Measurements from ENCODE around the gene ATAD3C. TPM values are rescaled to one million over a fixed set of nuclear protein-coding genes. Genes with fewer than 3 reads are reported as not detected.
"Not testable (repeated sequence)": the region's sequence is repeated elsewhere in the genome, so short reads cannot be mapped to it uniquely, and the experiment has no call there.

Gene ATAD3C
- polyA plus RNA-seq, 3 donors, result not detected

DNA sequence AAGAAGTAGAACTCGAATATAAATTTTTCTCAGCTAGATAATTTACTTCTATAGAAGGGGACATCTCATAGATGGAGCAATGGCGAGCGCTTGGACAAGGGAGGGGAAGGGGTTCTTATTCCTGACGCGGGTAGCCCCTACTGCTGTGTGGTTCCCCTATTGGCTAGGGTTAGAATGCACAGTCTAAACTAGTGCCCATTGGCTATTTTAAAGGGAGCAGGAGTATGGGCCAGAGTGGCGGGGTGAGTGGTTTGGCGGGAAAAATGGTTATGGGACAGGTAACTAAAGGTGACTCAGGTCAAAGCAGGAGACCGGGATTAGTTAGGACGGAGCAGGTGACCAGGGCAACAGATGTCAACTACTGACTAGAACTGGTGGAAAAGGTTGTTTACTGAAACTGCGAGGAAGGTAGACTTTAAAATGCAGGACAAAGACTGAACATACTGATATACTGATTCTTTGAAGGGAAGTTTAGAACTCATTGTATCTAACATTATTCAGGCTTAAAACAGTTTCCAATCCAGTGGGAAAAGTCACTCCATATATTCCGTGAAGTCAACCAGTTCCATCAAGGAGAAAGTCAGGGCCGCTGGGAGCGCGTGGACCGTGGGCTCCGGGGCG is 61.5 kb downstream of the ATAD3C start:
- Mint-ChIP-seq H3K36me3 (peaks cover 4 to 8% of the 10 kb centered on the region in 2 donors), H3K9me3 (peaks cover 0 to 3% (median 0%) of the 10 kb centered on the region in 7 donors), H3K27me3 (ENCODE audit: low read depth in 3 of 3) (no peaks in the 10 kb centered on the region), H3K27ac (peak overlapping the region; percentile 80 to 91 (median 84)), H3K4me3 (peak overlapping the region; percentile 81 to 90), H3K4me1 (peaks cover 21% of the 10 kb centered on the region)
- peaks cover 4% of the 10 kb centered on the region for H3K79me2 ChIP-seq (ENCODE audit: insufficient read depth, low read length)
- peaks cover 20 to 21% of the 10 kb centered on the region in 2 donors for H3K4me1 ChIP-seq (ENCODE audit: control insufficient read depth in 1 of 2, insufficient read depth in 2 of 2, low read length in 2 of 2)
- TF ChIP-seq, protein P1, sequence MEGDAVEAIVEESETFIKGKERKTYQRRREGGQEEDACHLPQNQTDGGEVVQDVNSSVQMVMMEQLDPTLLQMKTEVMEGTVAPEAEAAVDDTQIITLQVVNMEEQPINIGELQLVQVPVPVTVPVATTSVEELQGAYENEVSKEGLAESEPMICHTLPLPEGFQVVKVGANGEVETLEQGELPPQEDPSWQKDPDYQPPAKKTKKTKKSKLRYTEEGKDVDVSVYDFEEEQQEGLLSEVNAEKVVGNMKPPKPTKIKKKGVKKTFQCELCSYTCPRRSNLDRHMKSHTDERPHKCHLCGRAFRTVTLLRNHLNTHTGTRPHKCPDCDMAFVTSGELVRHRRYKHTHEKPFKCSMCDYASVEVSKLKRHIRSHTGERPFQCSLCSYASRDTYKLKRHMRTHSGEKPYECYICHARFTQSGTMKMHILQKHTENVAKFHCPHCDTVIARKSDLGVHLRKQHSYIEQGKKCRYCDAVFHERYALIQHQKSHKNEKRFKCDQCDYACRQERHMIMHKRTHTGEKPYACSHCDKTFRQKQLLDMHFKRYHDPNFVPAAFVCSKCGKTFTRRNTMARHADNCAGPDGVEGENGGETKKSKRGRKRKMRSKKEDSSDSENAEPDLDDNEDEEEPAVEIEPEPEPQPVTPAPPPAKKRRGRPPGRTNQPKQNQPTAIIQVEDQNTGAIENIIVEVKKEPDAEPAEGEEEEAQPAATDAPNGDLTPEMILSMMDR (IDR thresholded peaks at IDR 0.05), result no peak
- intact Hi-C loops (cut with micrococcal nuclease), result no loop called here
- peak overlapping the region; percentile 95 for H3K4me2 ChIP-seq (replicated peaks; ENCODE audit: extremely low read depth, low read length, poor library complexity, severe bottlenecking)
- no peaks in the 10 kb centered on the region for H4K20me1 ChIP-seq (ENCODE audit: insufficient read depth, low read length)
- peak overlapping the region; percentile 92 for H2AFZ ChIP-seq (ENCODE audit: insufficient read depth, low read depth, low read length, poor library complexity, severe bottlenecking)
- 11% methylated on average over 15 of the region's 17 CpGs for WGBS (ENCODE audit: insufficient coverage)
- peak in 1 of 3 donors; percentile 5 for DNase-seq
- H3K9me3 ChIP-seq (replicated peaks in 1 of 2; ENCODE audit: control insufficient read depth in 1 of 2, insufficient read depth in 1 of 2, low read length in 2 of 2), result no peaks in the 10 kb centered on the region
- H3K36me3 ChIP-seq (replicated peaks in 1 of 2; ENCODE audit: control insufficient read depth in 1 of 2, insufficient read depth in 2 of 2, low read length in 2 of 2), result no peaks in the 10 kb centered on the region
- H3K27me3 ChIP-seq (ENCODE audit: control insufficient read depth in 2 of 2, insufficient read depth in 2 of 2, low read length in 2 of 2), result no peaks in the 10 kb centered on the region
- peak overlapping the region; percentile 78 to 96 (median 85) for H3K4me3 ChIP-seq (replicated peaks in 1 of 3; ENCODE audit: low read depth in 2 of 3, low read length in 3 of 3)
- H3K9ac ChIP-seq (ENCODE audit: insufficient read depth, low read length, poor library complexity, severe bottlenecking), result peak overlapping the region; percentile 89
- peak overlapping the region; percentile 86 to 92 for H3K27ac ChIP-seq (ENCODE audit: low read depth in 1 of 2, low read length in 2 of 2)

- no peaks in the 10 kb centered on the region for H3K27me3 Mint-ChIP-seq (ENCODE audit: low read depth in 3 of 3)
- WGBS (ENCODE audit: insufficient coverage), result under 1% methylated on average over 95 of the region's 99 CpGs
Measured at GRCh38 chr1:1511533-1512285, 62.2 kb downstream of the ATAD3C start, which contains the start of gene ATAD3A. TSS of gene ATAD3A (plus strand) at chr1:1512162. CDS start at chr1:1512269, 107 bp downstream.

DNA sequence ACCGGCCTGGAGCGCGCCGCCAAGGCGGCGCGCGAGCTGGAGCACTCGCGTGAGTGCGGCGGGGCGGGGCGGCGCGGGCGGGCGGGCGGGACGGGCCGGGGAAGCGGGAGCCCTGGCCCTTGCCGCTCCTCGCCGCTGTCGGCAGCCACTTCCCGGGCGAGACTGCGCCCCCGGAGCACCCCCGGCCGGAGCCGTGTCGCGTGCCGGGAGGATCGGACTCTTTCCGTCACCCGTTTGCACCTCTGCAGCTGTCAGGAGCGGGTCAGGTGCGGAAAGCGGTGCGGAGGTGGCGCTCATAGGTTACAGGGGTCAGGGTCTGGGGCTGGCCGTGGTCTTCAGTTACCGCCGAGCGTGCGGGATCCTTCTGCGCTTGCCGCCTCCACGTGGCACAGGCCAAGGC is 62.9 kb downstream of the ATAD3C start:
- Mint-ChIP-seq H3K4me3 (peak overlapping the region; percentile 70 to 73), H3K36me3 (peaks cover 4 to 16% of the 10 kb centered on the region in 2 donors), H3K4me1 (peaks cover 21% of the 10 kb centered on the region), H3K27ac (peak overlapping the region in 1 of 7 donors; percentile 46)
- DNase-seq; H3K4me2 ChIP-seq (replicated peaks; ENCODE audit: extremely low read depth, low read length, poor library complexity, severe bottlenecking); H3K27ac ChIP-seq (ENCODE audit: low read depth in 1 of 2, low read length in 2 of 2); H3K27me3 Mint-ChIP-seq (ENCODE audit: low read depth in 3 of 3); H3K9me3 ChIP-seq (replicated peaks in 1 of 2; ENCODE audit: control insufficient read depth in 1 of 2, insufficient read depth in 1 of 2, low read length in 2 of 2); H3K79me2 ChIP-seq (ENCODE audit: insufficient read depth, low read length); H3K27me3 ChIP-seq (ENCODE audit: control insufficient read depth in 2 of 2, insufficient read depth in 2 of 2, low read length in 2 of 2); H3K36me3 ChIP-seq (replicated peaks in 1 of 2; ENCODE audit: control insufficient read depth in 1 of 2, insufficient read depth in 2 of 2, low read length in 2 of 2); H3K9ac ChIP-seq (ENCODE audit: insufficient read depth, low read length, poor library complexity, severe bottlenecking); H4K20me1 ChIP-seq (ENCODE audit: insufficient read depth, low read length); intact Hi-C loops (cut with micrococcal nuclease); H3K9me3 Mint-ChIP-seq; H2AFZ ChIP-seq (ENCODE audit: insufficient read depth, low read depth, low read length, poor library complexity, severe bottlenecking): not testable (repeated sequence)
- 0% methylated on average over 20 of the region's 52 CpGs for WGBS (ENCODE audit: insufficient coverage)
- peaks cover 20 to 21% of the 10 kb centered on the region in 2 donors for H3K4me1 ChIP-seq (ENCODE audit: control insufficient read depth in 1 of 2, insufficient read depth in 2 of 2, low read length in 2 of 2)
- peak overlapping the region; percentile 34 to 85 (median 78) for H3K4me3 ChIP-seq (replicated peaks in 1 of 3; ENCODE audit: low read depth in 2 of 3, low read length in 3 of 3)

More at GRCh38 chr1:1511533-1512285, 62.2 kb downstream of the ATAD3C start, which contains the start of gene ATAD3A:
- peak within 1 kb of the TSS; percentile 84 to 94 (median 89) for H3K27ac Mint-ChIP-seq
- TF ChIP-seq, protein P1 (IDR thresholded peaks at IDR 0.05), result no peak
- peaks cover 4 to 12% of the 10 kb centered on the region in 2 donors for H3K36me3 Mint-ChIP-seq
- H3K9ac ChIP-seq (ENCODE audit: insufficient read depth, low read length, poor library complexity, severe bottlenecking), result peak within 1 kb of the TSS; percentile 89
- H3K27me3 ChIP-seq (ENCODE audit: control insufficient read depth in 2 of 2, insufficient read depth in 2 of 2, low read length in 2 of 2), result no peaks in the 10 kb centered on the region
- H3K27ac ChIP-seq (ENCODE audit: low read depth in 1 of 2, low read length in 2 of 2), result peak within 1 kb of the TSS; percentile 86 to 92
- peaks cover 1 to 2% of the 10 kb centered on the region in 2 donors for H3K36me3 ChIP-seq (replicated peaks in 1 of 2; ENCODE audit: control insufficient read depth in 1 of 2, insufficient read depth in 2 of 2, low read length in 2 of 2)
- peak within 1 kb of the TSS; percentile 92 for H2AFZ ChIP-seq (ENCODE audit: insufficient read depth, low read depth, low read length, poor library complexity, severe bottlenecking)
- H3K4me2 ChIP-seq (replicated peaks; ENCODE audit: extremely low read depth, low read length, poor library complexity, severe bottlenecking), result peak within 1 kb of the TSS; percentile 95
- no peaks in the 10 kb centered on the region for H3K9me3 ChIP-seq (replicated peaks in 1 of 2; ENCODE audit: control insufficient read depth in 1 of 2, insufficient read depth in 1 of 2, low read length in 2 of 2)
- intact Hi-C loops (cut with micrococcal nuclease), result no loop called here
- peaks cover 21% of the 10 kb centered on the region for H3K4me1 Mint-ChIP-seq
- H3K4me1 ChIP-seq (ENCODE audit: control insufficient read depth in 1 of 2, insufficient read depth in 2 of 2, low read length in 2 of 2), result peaks cover 20 to 21% of the 10 kb centered on the region in 2 donors
- H3K79me2 ChIP-seq (ENCODE audit: insufficient read depth, low read length), result peaks cover 4% of the 10 kb centered on the region
- H4K20me1 ChIP-seq (ENCODE audit: insufficient read depth, low read length), result no peaks in the 10 kb centered on the region
- H3K4me3 Mint-ChIP-seq, result peak within 1 kb of the TSS; percentile 81 to 90
- peak; percentile 94 to 97 (median 96) for DNase-seq
- H3K4me3 ChIP-seq (replicated peaks in 1 of 3; ENCODE audit: low read depth in 2 of 3, low read length in 3 of 3), result peak within 1 kb of the TSS; percentile 78 to 96 (median 85)
- H3K9me3 Mint-ChIP-seq, result peaks cover 0 to 3% (median 0%) of the 10 kb centered on the region in 7 donors
